HepG2 (cell line): ENCODE results near the gene C10orf90.

ENCODE experiments used
- ATF2 ChIP-seq: sonication (generic); formaldehyde crosslinking; IDR thresholded peaks from 2 replicates; pipeline ENCODE4 v1.4.0; 2020; ENCODE audit warnings: missing genetic modification reagents
- CTCF ChIP-seq: sonication (generic); formaldehyde crosslinking; IDR thresholded peaks from 2 replicates; pipeline ENCODE4 v1.5.0; 2020; ENCODE audit warnings: mild to moderate bottlenecking, missing genetic modification reagents, moderate library complexity
- FOXK2 ChIP-seq: fragments of 450-650 bp; IDR thresholded peaks from 2 replicates; pipeline ENCODE4 v1.6.1; 2016
- NCOA2 ChIP-seq: sonication (generic); formaldehyde crosslinking; IDR thresholded peaks from 2 replicates; pipeline ENCODE4 v1.8.0; 2022; ENCODE audit warnings: inconsistent platforms
- PBX3 ChIP-seq: sonication (generic); formaldehyde crosslinking; IDR thresholded peaks from 2 replicates; pipeline ENCODE4 v1.8.1; 2023; ENCODE audit warnings: missing genetic modification reagents, inconsistent platforms, borderline replicate concordance
- PHF20 ChIP-seq: sonication (generic); formaldehyde crosslinking; IDR thresholded peaks from 2 replicates; pipeline ENCODE4 v1.5.0; 2020; ENCODE audit warnings: mild to moderate bottlenecking, missing genetic modification reagents
- SP1 ChIP-seq, 2 experiments: fragments of 450-650 bp in 1 of 2; sonication (generic) in 1 of 2; formaldehyde crosslinking in 1 of 2; IDR thresholded peaks; 2 replicates each; pipeline versions ENCODE4 v1.4.0 to v1.6.1; 2016 to 2020; ENCODE audit warnings: missing genetic modification reagents in 1 of 2
- SUZ12 ChIP-seq: fragments of 150-350 bp; IDR thresholded peaks from 2 replicates; pipeline ENCODE4 v1.6.1; 2014; ENCODE audit warnings: low read depth, low read length
- TMF1 ChIP-seq: sonication (generic); formaldehyde crosslinking; IDR thresholded peaks from 2 replicates; pipeline ENCODE4 v1.8.1; 2022; ENCODE audit warnings: low read depth, missing genetic modification reagents
- ZGPAT ChIP-seq: IDR thresholded peaks from 2 replicates; pipeline ENCODE4 v1.6.1; 2016; ENCODE audit warnings: mild to moderate bottlenecking
- ZNF331 ChIP-seq: sonication (generic); formaldehyde crosslinking; IDR thresholded peaks from 2 replicates; pipeline ENCODE4 v1.4.0; 2020; ENCODE audit warnings: missing genetic modification reagents
- ZNF646 ChIP-seq: sonication (generic); formaldehyde crosslinking; IDR thresholded peaks from 2 replicates; pipeline ENCODE4 v1.9.0; 2021; ENCODE audit warnings: mild to moderate bottlenecking, missing genetic modification reagents
- ZNF737 ChIP-seq: sonication (generic); formaldehyde crosslinking; IDR thresholded peaks from 2 replicates; pipeline ENCODE4 v1.5.0; 2020; ENCODE audit warnings: missing genetic modification reagents, mild to moderate bottlenecking, borderline replicate concordance

- TF ChIP-seq ZGPAT (CRISPR knock-in tag) = no peak
- TF ChIP-seq ZNF331 = no peak
- no peak for TF ChIP-seq PBX3
- TF ChIP-seq SUZ12 = no peak
- no peak for TF ChIP-seq FOXK2
- no peak for TF ChIP-seq ZNF646 (CRISPR knock-in tag)
- no peak for TF ChIP-seq CTCF (CRISPR knock-in tag)
- no peak for TF ChIP-seq ATF2 (CRISPR knock-in tag)
- TF ChIP-seq NCOA2 (CRISPR knock-in tag) = no peak
- TF ChIP-seq TMF1 (CRISPR knock-in tag) = no peak
- no peak for TF ChIP-seq SP1 (IDR thresholded peaks at IDR 0.05)
- no peak for TF ChIP-seq SP1 (CRISPR knock-in tag; IDR thresholded peaks at IDR 0.05)
- TF ChIP-seq ZNF737 (CRISPR knock-in tag) = no peak
- TF ChIP-seq PHF20 (CRISPR knock-in tag) = no peak
Measured at GRCh38 chr10:126568809-126569385, 101.6 kb downstream of the C10orf90 start.
